GM18508 (cell line): ENCODE results near the gene CCNQ.
"Not testable (repeated sequence)": the region's sequence is repeated elsewhere in the genome, so short reads cannot be mapped to it uniquely, and the experiment has no call there.

Experiments
- ATAC-seq: cut with Tn5 transposase; IDR thresholded peaks from one replicate; pipeline ENCODE4 v1.9.1; 2021; ENCODE audit warnings: moderate number of reproducible peaks; ENCODE audit not compliant: insufficient read depth, unreplicated experiment

CCNQ gene

DNA sequence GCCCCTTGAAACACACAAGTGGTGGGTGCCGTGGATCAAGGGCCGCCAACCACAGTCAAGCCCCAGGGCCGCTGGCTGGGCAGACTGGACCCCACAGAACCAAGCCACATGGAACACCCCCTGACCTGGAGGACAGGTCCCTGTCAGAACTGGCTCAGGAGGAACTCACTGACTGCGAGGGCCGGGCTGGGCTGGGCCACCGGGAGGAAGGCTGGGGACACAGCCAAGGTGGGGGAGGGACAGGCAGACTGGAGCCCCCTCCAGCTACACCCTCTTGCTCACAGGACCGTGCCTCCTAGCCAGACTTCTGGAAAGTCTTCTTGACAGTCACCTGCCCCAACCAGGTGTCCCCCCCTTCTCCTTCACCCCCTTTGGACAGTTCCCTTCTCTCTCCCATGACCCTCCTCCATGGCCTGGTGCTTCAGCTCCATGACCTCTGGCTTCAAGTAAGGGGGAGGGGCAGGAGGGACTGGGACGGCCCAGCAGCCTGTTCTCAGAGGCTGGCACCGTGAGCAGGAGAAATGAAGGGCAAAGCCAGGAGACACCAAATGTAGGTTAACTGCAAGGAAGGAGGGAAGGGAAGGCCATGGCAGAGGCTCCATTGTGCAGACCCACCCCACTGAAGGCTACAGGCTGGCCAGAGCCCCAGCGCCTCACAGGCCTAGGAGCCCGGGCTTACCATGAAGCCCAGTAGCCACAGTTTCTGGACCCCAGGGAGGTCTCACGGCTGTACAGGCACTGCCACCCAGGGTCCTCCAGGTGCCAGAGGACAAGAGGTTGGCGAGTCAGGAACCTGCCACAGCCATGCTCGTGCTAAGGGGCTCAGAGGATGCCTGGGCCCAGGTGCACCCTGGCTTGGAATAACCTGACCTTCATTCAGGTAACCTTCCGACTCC, 25.5 kb upstream of the CCNQ start:
- no peak for ATAC-seq

DNA sequence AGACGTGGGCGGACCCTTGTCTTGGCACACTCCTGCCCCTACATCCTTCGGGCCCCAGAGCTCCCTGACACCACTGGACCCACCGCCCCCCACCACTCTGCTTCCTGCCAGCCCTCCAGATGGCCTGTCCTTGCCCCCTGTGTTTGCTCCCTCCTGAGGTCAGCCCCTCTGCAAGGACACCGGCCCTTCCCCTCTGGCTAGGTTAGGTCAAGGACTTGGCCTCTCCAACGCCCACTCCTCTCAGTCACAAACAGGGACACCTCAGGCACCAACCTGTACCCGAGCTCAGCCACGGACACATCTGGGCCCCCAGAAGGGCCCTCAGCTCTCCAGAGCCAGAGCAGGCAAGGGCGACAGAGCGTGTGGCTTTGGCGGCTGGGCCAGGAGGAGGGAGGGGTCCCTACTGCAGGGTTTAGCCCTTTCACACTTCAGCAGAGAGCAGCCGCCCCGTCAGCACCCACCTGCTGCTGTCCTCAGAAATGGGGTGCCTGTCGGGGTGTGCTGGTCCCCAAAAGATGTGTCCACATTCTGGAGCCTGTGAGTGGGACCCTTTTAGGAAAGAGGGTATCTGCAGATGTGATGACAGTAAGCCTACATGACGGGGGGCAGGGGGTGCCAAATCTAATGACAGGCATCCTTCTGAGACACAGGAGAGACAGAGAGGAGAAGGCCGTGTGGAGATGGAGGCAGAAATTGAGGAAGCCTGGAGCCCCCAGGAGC, 24.5 kb upstream of the CCNQ start:
- no peak for ATAC-seq

DNA sequence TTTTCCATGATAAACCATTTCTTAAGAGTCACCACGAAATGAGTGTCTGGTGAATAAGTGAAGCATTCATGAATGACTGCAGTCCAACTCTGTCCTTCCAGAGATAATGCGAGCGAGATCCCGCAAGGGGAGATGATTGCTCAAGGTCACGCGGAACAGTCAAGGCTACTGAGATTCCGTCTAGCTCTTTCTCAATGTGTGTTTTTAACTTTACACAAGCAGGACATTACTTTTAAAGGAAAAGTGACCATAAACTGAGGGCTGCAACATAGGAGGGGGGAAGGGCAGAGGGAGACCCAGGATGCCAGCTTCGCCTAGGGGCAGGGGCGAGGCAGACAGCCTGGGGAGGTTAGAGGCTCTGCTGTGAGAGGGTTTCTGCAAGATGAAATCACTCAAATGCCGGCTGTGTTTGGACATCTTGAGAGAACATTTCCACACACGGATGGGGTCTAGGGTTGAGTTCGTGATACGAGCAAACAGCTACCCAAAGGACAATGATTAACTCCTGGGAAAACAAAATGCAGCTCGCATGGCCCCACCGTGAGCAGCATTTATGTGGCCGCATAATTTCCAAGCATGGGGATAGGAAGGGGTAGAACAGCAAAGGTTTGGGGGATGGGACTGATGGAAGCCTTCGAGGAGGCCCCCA, 23.8 kb upstream of the CCNQ start:
- no peak for ATAC-seq

DNA sequence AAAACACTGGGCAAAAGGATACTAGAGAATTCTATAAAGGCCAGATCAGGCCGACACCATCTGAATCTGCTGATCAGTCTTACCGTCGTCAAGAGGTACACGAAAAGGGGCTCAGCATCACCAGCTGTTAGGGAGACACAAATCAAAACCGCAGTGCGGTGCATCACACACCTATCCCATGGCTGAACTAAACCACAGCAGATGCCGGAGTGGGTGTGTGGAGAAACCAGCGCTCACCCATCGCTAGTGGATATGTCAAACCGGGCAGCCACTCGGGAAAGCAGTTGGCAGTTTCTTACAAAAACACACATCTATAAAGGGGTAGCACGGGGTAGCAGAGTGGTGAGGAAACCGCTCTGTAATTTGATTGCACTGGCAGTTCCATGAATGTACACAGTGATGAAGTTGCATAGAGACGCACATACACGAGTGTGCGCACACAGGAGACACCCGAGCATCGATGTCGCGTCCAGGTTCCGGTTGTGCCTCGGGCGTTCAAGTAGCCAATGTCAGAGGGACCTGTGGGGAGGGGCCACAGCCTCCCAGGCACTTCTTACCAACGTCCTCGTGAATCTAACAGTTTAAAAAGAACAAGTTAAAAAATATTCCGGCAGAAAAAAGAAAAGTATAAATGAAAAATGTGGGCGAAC, 23.1 kb upstream of the CCNQ start:
- no peak for ATAC-seq

DNA sequence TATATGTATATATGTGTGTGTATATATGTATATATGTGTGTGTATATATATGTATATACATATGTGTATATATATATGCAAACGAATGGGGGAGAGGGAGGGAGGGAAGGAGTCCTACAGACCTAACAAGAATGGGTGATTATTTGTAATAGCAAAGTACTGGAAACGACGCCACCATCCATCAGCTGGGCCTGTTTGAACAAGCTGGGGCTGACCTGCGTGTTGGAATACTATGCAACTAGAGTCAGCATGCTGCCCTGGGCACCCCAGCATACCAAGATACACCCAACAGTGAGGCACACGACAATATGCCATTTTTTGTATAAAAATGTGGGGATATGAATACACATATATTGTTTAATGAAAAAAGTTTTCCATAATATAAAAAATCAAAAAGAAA, 21.6 kb upstream of the CCNQ start:
- no peak for ATAC-seq

DNA sequence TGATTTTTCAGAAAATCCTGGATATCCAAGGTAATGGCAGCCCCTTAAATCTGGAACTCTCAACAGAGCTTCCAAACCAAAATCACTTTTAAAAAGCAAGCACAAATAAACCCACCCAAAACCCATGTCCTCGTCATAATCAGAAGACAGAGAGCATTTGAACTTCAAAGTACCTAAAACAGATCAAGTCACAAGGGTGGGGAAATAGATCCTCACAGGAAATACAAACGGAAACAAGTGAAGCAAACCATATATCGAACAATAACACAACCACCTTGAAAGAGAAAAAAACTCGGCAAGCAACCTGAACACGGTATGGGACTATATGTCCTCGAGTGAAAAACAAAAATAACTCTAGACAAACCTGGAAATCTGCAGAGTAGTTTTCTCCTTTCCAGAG, 15.9 kb upstream of the CCNQ start:
- ATAC-seq, result no peak

DNA sequence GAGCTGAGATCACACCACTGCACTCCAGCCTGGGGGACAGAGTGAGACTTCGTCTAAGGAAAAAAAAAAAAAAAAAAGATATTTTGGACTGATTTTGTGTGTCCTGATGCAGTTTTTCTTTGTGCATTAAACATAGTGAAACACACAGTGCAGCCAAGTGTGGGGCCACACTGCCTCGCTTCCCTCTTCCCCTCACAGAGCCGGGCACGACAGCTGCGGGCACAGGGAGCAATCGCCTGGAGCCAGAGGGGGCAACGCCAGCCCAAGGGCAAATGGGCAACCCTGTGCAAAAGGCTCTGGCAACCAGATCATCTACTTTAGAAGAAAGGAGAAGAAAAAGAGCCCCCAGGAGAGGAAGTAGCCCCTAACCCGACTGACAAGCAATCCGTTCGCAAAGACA, 13.5 kb upstream of the CCNQ start:
- ATAC-seq, result no peak

DNA sequence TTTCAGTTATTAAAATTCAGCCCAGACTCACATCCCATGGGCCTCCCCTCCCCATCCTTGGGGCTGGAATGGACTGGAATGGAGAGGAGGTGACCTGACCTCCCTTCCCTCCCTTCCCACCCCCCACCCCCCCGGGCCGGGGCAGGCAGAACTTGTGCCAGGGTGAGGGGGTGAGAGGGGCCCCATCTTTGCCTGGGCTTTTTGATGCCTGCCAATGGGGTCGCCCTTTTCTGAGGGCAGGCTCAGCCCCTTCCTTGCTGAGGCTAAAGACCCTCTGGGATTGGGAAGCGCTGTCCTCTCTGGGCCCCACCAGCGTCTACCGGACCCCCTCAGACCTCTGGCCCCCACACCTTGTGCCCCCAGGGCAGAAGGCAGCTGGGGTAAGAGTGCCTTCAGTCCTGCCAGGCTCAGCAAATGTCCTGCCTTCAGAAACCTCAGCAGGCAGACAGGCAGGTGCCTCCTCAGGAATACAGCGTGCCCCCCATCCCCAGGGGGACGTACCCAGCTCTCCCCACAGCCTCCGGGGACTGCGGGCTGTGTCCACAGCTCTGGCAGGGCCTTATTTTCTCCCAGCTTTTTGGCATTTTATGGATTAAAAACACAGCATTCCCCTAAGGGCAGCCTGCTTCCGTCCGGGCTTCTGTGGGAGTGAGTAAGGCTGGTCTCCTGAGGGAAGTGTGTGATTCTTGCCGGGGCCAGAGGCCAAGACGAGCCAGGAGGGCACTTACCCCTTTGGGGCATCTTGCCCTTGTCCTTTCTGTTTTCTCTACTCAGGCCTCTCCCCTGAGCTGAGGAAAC, 12.6 kb upstream of the CCNQ start:
- ATAC-seq, result no peak

DNA sequence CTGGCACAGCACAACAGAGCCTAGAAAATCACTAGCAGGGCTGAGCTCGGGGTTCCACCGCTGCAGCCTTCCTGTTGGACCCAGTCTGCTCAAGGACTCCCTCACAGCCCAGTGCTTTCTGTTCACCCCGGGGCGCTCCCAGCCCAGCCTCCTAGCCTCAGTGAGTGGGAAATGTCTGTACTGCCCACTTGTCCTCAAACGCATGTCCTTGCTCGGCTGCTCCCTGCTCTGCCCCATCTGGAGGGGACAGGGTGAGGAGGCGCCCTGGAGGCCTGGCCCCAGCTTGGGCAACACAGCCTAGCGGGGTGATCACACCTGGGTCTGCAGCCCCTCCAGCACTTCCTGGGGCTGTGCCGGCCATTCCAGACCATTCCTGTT, 11.9 kb upstream of the CCNQ start:
- no peak for ATAC-seq

DNA sequence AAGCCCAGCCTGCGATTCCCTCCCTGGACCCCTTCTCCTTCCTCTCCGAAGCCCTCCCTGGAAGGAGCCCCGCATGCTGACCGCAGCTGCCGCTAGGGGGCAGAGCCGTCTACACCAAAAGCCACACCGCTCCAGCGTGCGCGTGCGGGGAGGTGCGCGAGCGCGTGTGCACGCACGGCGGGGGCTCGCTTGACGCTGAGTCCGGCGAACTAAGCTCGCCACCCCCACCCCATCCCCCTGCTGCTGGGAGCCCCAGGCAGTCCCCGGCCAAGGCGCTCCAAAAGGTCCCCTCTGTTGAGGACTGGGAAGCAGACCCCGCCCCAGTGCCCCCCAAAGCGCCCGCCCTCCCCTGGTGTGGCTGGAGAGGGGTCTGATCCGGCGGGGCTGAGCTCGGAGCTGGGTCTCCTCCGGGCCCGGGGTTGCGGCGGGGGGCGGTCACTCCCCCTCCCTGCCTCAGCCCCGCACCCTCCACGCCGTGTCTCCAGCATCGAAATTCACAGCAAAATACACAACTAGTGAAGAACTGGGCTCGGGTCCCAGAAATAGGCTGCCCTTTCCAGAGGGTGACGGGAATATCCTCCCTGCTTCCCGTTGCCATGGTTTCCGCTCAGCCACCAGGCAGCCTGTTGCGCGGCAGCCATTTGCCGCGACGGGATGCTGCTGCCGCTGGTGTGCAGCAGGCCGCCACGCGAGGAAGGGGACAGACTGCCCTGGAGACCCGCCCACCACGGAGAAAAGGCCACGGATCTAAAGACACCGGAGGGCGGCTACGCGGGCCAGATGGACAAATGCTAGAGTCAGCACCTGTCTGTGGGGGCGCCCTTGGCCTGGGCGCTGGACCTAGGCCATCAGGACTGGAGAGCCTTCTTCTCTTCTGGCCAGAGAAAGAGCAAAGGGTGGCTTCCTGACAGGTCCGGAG, 11.2 kb upstream of the CCNQ start:
- ATAC-seq, result no peak

DNA sequence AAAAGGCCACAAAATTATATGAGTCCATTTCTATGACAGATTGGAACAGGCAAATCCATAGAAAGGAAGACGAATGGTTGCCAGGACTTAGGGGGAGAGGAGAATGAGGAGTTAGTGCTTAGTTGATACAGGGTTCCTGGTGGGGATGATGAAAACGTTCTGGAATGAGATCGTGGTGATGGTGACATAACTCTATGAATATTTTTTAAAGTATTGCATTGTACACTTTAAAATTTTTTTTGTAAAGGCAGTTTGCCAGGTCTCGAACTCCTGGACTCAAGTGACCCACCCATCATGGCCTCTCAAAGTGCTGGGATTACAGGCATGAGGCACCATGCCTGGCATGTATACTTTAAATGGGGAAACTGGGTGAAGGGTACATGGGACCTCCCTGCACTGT, 9.9 kb upstream of the CCNQ start:
- ATAC-seq, result no peak

DNA sequence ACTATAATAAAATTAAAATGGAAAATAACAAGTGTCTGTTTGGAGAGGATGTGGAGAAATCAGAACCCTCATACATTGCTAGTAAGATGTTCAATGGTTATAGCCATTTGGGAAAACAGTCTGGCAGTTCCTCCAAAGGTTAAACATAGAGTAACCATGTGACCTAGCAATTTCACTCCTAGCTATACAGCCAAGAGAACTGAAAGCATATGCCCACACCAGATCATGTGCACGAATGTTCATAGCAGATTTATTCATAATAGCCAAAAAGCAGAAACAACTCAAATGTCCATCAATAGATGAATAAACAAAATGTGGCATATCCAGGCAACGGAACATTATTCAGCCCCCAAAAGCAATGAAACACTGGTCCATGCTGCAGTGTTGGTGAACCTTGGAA, 9.4 kb upstream of the CCNQ start:
- ATAC-seq, result no peak

DNA sequence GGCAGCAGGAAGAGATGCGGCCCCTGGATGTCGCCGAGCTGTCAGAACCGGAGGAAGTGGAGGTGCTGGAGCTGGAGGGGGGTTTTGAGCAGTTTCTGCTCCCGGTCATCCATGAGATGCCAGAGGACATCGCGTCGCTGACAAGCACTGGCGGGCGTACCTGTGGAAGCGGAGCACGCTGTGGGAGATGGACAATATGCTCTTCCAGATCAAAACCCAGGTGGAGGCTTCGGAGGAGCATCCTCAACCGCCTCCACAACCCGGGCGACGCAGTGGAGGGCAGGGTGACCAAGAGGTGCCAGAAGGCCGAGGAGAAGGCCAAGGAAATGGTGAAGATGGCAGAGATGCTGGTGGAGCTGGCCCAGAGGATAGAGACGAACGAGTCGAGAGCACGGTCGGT, 7.6 kb upstream of the CCNQ start:
- no peak for ATAC-seq

DNA sequence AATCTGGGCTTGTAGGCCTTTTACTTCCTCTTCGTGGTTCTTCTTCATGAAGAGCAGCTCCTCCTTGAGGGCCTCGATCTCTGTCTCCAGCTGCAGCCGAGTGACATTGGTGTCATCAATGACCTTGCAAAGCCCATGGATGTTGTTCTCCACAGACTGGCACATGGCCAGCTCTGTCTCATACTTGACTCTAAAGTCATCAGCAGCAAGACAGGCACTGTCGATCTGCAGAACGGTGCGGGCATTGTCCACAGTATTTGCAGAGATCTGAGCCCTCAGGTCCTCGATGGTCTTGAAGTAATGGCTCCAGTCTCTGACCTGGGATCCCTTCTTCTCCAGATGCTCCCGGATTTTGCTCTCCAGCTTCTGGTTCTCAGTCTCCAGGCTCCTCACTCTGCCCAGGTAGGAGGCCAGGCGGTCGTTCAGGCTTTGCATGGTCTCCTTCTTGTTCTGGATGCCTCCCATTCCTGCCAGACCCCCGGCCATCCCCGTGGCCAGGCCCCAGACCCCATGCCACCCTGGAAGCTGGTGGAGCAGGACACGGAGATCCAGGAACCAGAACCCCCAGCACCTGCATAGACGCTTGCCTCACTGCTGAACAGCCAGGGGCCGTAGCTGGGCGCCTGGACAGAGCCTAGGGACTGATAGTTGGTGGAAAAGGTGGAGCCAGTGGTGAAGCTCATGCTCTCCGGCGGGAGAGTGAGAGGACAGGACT, 5.9 kb upstream of the CCNQ start:
- ATAC-seq, result not testable (repeated sequence)

DNA sequence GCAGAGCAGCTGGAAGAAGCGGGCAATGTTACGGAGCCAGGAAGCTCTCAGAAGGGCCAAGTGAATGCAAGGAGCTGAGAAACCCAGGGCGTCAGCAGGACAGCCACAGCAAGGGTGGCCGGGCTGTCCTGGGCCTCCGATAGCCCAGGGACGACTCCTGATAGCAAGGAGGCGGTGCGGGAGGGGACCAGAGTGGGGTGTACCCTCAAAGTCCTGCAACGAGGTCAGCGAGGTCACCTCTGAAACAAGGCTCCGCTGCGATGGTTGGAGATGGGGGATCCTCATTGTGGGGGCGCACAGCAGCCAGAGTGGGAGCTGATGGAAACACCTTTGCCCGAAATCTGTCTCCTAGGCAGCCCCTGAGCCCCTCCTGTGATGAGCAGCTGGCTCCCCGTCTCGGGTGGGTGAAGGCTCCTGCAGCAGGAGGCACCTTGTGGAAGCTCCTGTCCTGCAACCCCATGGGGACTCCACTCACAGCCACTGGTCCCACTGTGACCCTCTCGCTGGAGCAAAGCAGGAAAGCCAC, 4.3 kb upstream of the CCNQ start:
- no peak for ATAC-seq

DNA sequence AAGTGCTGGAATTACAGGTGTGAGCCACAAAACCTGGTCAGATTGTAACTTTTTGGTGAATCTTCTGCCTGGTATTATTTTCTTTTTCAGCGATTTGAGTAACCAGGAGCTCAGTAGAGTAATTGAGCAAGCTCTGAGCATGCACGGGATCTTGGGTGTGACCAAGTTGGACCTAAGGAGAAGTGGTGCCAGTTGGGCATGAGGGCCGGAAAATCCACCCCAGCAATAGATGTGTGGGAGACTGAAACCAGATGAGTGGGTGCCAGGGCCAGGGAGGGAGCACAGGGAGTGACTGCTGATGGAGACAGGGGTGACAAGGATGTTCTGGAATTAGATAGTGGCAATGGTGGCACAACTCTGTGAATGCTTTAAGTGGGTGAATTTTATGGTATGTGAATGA, 3.7 kb upstream of the CCNQ start:
- ATAC-seq, result no peak

DNA sequence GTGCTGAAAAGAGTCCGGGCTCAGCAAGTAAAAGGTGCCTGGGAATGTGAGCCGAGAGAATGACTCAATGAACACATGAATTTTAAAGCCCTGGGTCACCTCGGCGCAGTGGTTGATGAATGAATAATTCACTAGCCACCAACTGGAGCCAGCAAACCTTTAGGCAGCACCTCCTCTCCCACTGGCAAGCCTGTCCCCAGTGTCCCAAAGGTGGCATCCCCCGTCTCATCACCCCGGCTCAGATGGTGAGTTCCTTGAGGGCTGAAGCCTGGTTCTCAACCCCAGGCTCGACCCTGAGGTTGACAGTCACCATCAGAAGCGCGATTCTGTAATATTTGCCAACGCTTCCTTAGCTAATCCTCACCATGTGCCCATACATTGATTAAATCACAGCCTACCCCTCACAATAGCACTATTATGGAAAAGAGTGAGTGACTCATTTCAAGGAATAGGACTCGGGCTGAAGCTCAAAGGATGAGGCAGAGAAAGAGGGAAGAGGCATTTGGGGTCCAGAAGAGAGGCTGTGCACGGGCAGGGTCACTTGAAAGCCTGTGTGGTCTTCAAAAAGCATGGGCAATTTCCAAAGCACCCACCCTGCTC, 2.7 kb upstream of the CCNQ start:
- ATAC-seq, result no peak

DNA sequence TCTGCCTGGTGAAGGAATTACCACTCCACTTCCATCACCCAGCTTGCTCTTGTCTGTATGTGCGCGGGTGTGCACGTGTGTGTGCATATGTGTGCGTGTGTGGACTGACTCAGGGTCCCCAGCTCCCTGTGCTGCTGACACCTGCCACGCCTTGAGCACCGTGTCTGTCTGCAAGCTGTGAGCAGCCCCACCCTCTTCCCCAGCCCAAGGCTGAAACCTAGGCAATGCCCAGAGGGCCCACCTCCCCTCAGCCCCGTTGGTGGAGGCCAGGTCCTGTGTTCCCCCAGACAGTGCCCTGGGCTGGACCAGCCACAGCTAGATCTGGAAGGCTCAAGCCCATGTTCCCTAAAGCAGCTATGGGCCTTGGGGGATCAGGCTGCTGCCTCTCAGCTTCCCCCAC, 2.0 kb upstream of the CCNQ start:
- ATAC-seq, result no peak
